Measurements from ENCODE around the gene HMGN4.

The HMGN4 gene

GRCh38 chr6:26552640-26553188 lies 14.5 kb downstream of the HMGN4 start:
- DNase-seq, result no peak

GRCh38 chr6:26553264-26553634 lies 15.1 kb downstream of the HMGN4 start:
- no peak for DNase-seq

- DNase-seq, result no peak
Observed at GRCh38 chr6:26553635-26554446, 15.7 kb downstream of the HMGN4 start.

GRCh38 chr6:26554447-26554696 lies 16.2 kb downstream of the HMGN4 start:
- no peak for DNase-seq

GRCh38 chr6:26554697-26555504 lies 16.7 kb downstream of the HMGN4 start:
- no peak for DNase-seq

GRCh38 chr6:26555505-26556262 lies 17.5 kb downstream of the HMGN4 start:
- DNase-seq, result no peak

GRCh38 chr6:26556263-26557070 lies 18.3 kb downstream of the HMGN4 start:
- no peak for DNase-seq

- DNase-seq, result no peak
Observed at GRCh38 chr6:26561533-26562466, 23.6 kb downstream of the HMGN4 start.

GRCh38 chr6:26563488-26563887 lies 25.3 kb downstream of the HMGN4 start:
- DNase-seq, result no peak

GRCh38 chr6:26568601-26569432 lies 30.7 kb downstream of the HMGN4 start:
- no peak for DNase-seq

- DNase-seq, result no peak
Observed at GRCh38 chr6:26569433-26569764, 31.2 kb downstream of the HMGN4 start.

- DNase-seq, result no peak
Observed at GRCh38 chr6:26570027-26570809, 32.1 kb downstream of the HMGN4 start.

GRCh38 chr6:26571592-26572296 lies 33.6 kb downstream of the HMGN4 start:
- no peak for DNase-seq

GRCh38 chr6:26575494-26575939 lies 37.4 kb downstream of the HMGN4 start:
- DNase-seq, result no peak

- DNase-seq, result no peak
Observed at GRCh38 chr6:26576407-26576843, 38.3 kb downstream of the HMGN4 start.

GRCh38 chr6:26576929-26577719 lies 39.0 kb downstream of the HMGN4 start:
- no peak for DNase-seq

GRCh38 chr6:26577720-26578072 lies 39.5 kb downstream of the HMGN4 start:
- DNase-seq, result no peak

GRCh38 chr6:26578279-26578678 lies 40.1 kb downstream of the HMGN4 start:
- no peak for DNase-seq
